ENCODE measurements around the gene KLHL18. TPM values are rescaled to one million over a fixed set of nuclear protein-coding genes. Genes with fewer than 3 reads are reported as not detected.
"Not testable (repeated sequence)": the region's sequence is repeated elsewhere in the genome, so short reads cannot be mapped to it uniquely, and the experiment has no call there.

The KLHL18 gene
- total RNA-seq, 1 donor from 2014 or later: 36.1 TPM

DNA sequence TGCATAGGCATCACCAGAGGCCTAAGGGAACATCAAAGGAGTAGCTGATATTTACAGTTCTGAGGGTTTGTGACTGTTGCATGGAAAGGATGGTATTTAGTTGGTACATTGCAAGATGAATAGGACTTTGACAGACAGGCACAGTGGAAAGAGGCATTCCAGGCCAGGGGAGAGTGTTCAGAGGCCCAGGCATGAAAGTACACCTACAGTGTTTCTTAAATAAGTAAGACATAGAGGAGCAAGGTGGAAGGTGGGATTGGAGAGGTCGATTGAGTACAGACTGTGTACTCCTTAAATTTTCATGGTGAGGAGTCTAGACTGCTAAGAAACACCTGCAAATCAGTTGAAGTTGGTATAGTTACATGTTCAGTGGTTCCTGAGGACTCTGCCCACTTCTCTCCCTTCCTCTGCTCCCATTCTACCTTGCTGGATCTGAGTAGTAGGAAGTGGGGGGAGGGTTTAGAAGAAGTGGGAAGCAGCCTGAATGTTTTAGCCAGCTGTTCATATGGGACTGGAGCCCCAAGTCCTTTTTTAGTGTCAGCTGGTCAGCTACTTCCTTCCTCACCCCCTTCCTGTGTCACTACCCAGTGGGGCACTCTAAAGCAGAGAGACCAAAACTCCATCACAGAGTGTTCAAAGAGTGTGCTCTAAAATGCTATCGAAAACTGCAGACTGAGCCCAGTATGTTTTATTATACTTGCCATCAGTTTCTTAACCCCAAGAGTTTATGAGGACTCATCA, 14.0 kb downstream of the KLHL18 start:
- H3K27ac Mint-ChIP-seq (ENCODE audit: unreplicated experiment): peak overlapping the region; percentile 64
- TF ChIP-seq, protein P1, sequence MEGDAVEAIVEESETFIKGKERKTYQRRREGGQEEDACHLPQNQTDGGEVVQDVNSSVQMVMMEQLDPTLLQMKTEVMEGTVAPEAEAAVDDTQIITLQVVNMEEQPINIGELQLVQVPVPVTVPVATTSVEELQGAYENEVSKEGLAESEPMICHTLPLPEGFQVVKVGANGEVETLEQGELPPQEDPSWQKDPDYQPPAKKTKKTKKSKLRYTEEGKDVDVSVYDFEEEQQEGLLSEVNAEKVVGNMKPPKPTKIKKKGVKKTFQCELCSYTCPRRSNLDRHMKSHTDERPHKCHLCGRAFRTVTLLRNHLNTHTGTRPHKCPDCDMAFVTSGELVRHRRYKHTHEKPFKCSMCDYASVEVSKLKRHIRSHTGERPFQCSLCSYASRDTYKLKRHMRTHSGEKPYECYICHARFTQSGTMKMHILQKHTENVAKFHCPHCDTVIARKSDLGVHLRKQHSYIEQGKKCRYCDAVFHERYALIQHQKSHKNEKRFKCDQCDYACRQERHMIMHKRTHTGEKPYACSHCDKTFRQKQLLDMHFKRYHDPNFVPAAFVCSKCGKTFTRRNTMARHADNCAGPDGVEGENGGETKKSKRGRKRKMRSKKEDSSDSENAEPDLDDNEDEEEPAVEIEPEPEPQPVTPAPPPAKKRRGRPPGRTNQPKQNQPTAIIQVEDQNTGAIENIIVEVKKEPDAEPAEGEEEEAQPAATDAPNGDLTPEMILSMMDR (conservative IDR thresholded peaks at IDR 0.05): no peak
- no peak overlapping the region for H3K4me3 Mint-ChIP-seq
- DNase-seq (ENCODE audit: low read depth, low spot score): no peak
- H3K27me3 Mint-ChIP-seq (ENCODE audit: low read depth): no peaks in the 10 kb centered on the region
- peaks cover 7% of the 10 kb centered on the region for H3K36me3 Mint-ChIP-seq (ENCODE audit: low read depth)
- peaks cover 9% of the 10 kb centered on the region for H3K4me1 Mint-ChIP-seq
- H3K9me3 Mint-ChIP-seq: no peaks in the 10 kb centered on the region

DNA sequence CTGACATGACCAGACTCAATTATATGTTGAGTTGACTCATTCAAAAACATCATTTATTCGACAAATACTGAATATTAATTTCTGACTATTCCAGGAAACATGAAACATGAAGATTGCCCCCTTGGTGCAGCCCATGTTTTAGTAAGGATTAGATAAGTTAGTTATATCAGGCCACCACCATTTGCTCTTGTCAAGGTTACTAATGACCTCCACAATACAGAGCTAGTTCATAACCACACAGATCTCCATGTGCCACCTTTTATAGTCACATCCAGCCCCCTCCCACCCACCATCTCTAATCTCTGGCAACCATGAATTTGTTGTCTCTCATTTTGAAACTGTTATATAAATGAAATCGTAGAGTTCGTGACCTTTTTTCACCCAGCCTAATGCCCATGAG, 15.7 kb downstream of the KLHL18 start:
- Mint-ChIP-seq H3K27ac (ENCODE audit: unreplicated experiment) (no peak overlapping the region), H3K9me3 (no peaks in the 10 kb centered on the region), H3K27me3 (ENCODE audit: low read depth) (no peaks in the 10 kb centered on the region), H3K36me3 (ENCODE audit: low read depth) (peaks cover 16% of the 10 kb centered on the region), H3K4me3 (no peak overlapping the region), H3K4me1 (peaks cover 11% of the 10 kb centered on the region)
- no peak for DNase-seq (ENCODE audit: low read depth, low spot score)
- TF ChIP-seq, protein P1 (conservative IDR thresholded peaks at IDR 0.05): no peak

DNA sequence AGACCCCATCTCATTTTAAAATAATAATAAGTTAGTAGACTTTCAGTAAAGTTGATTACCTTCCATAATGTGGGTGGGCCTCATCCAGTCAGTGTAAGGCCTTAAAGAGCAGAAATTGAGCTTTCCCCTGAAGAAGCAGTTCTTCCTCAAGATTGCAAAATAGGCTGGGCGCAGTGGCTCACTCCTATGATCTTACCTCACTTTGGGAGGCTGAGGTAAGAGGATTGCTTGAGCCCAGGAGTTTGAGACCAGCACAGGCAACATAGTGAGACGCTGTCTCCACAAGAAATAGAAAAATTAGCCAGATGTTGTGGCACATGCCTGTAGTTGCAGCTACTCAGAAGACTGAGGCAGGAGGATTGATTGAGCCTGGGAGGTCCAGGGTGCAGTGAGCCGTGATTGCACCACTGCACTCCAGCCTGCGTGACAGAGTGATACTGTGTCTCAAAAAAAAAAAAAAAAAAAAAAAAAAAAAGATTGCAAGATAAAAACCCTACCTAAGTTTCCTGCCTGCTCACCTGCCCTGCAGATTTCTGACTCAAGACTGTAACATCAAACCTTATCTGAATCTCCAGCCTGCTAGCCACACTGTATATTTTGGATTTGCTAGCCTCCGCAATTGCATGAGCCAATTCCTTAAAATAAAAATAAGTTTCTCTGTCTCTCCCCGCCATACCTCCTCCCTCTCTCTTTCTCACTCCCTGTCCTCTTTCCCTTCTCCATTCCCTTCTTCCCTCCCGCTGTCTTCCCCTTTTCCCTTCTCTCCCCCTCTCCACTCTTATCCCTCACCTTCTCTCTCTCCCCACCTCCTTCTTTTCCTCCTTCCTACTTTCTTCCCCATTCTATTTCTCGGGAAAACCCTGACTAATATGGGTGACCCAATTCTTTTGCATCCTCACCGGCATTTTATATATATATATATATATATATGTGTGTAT, 16.9 kb downstream of the KLHL18 start:
- DNase-seq (ENCODE audit: low read depth, low spot score): no peak
- Mint-ChIP-seq H3K4me1 (peaks cover 11% of the 10 kb centered on the region), H3K27me3 (ENCODE audit: low read depth) (no peaks in the 10 kb centered on the region), H3K27ac (ENCODE audit: unreplicated experiment) (no peak overlapping the region), H3K36me3 (ENCODE audit: low read depth) (peaks cover 19% of the 10 kb centered on the region), H3K4me3 (no peak overlapping the region), H3K9me3 (no peaks in the 10 kb centered on the region)
- TF ChIP-seq, protein P1 (conservative IDR thresholded peaks at IDR 0.05): no peak

DNA sequence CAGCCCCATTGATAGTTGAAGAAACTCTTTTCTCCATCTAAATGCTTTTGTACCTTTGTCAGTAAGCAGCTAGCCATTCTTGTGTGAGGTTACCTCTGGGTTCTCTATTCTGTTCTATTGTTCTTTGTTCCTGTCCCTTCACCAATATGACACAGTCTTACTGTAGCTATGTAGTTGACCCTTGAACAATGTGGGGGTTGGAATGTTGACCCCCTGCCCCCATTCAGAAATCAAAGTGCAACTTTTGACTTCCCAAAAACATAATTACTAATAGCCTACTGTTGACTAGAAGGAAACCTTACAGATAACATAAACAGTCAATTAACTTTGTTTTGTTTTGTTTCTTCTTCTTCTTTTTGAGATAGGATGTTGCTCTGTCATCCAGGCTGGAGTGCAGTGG, 18.7 kb downstream of the KLHL18 start:
- Mint-ChIP-seq H3K9me3 (no peaks in the 10 kb centered on the region), H3K27me3 (ENCODE audit: low read depth) (no peaks in the 10 kb centered on the region), H3K36me3 (ENCODE audit: low read depth) (peaks cover 19% of the 10 kb centered on the region), H3K4me1 (peaks cover 11% of the 10 kb centered on the region), H3K27ac (ENCODE audit: unreplicated experiment) (peak overlapping the region; percentile 84), H3K4me3 (no peak overlapping the region)
- no peak for DNase-seq (ENCODE audit: low read depth, low spot score)
- TF ChIP-seq, protein P1 (conservative IDR thresholded peaks at IDR 0.05): no peak

DNA sequence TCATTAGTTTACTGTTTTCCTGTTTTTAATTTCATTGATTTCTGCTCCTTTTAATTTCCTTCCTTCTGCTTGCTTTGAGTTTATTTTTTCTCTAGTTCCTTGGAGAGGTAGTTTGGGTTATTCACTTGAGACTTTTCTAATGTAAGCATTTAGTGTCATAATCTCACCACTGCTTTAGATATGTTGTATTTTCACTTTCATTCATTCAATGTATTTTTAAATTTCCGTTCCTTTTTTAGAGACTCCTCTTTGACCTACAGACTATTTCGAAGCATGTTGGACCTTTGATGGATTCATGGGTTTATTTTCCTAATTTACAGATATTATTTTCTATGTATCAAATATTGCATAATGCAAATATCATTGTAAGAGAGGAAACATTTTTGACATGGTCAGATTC, 23.3 kb downstream of the KLHL18 start:
- peaks cover 8% of the 10 kb centered on the region for H3K4me1 Mint-ChIP-seq
- no peak for DNase-seq (ENCODE audit: low read depth, low spot score)
- H3K27ac Mint-ChIP-seq (ENCODE audit: unreplicated experiment): no peak overlapping the region
- TF ChIP-seq, protein P1 (conservative IDR thresholded peaks at IDR 0.05): no peak
- no peak overlapping the region for H3K4me3 Mint-ChIP-seq
- no peaks in the 10 kb centered on the region for H3K27me3 Mint-ChIP-seq (ENCODE audit: low read depth)
- H3K9me3 Mint-ChIP-seq: peaks cover 3% of the 10 kb centered on the region
- peaks cover 35% of the 10 kb centered on the region for H3K36me3 Mint-ChIP-seq (ENCODE audit: low read depth)

DNA sequence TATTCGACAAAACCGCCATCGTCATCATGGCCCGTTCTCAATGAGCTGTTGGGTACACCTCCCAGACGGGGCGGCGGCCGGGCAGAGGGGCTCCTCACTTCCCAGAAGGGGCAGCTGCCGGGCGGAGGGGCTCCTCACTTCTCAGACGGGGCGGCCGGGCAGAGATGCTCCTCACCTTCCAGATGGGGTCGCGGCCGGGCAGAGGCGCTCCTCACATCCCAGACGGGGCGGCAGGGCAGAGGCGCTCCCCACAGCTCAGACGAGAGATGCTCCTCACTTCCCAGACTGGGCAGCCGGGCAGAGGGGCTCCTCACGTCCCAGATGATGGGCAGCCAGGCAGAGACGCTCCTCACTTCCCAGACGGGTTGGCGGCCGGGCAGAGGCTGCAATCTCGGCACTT, 26.5 kb downstream of the KLHL18 start:
- H3K4me1 Mint-ChIP-seq; H3K4me3 Mint-ChIP-seq; H3K9me3 Mint-ChIP-seq; H3K27ac Mint-ChIP-seq (ENCODE audit: unreplicated experiment); H3K27me3 Mint-ChIP-seq (ENCODE audit: low read depth); DNase-seq (ENCODE audit: low read depth, low spot score): not testable (repeated sequence)
- H3K36me3 Mint-ChIP-seq (ENCODE audit: low read depth): peaks cover 24% of the 10 kb centered on the region

All from neural crest cell (in vitro differentiated cells).